Esophagus squamous epithelium (tissue), 4 donors: ENCODE results near the gene ZNF329.

Experiments
- POLR2A ChIP-seq, 4 donors: fragments of 450-650 bp; IDR thresholded peaks; one replicate each; pipeline ENCODE4 v1.6.1; 2017; ENCODE audit warnings: antibody characterized with exemption in 4 of 4, mild to moderate bottlenecking in 4 of 4, moderate library complexity in 3 of 4
- TF ChIP-seq, protein P1 (sequence below), 6 experiments: fragments of 450-650 bp in 4 of 6; fragments of 200-600 bp in 2 of 6; sonication (generic) in 2 of 6; IDR thresholded peaks; one replicate each; pipeline ENCODE4 v1.5.1; 2016 to 2019; ENCODE audit warnings: antibody characterized with exemption in 6 of 6, mild to moderate bottlenecking in 4 of 6, moderate library complexity in 4 of 6

DNA sequence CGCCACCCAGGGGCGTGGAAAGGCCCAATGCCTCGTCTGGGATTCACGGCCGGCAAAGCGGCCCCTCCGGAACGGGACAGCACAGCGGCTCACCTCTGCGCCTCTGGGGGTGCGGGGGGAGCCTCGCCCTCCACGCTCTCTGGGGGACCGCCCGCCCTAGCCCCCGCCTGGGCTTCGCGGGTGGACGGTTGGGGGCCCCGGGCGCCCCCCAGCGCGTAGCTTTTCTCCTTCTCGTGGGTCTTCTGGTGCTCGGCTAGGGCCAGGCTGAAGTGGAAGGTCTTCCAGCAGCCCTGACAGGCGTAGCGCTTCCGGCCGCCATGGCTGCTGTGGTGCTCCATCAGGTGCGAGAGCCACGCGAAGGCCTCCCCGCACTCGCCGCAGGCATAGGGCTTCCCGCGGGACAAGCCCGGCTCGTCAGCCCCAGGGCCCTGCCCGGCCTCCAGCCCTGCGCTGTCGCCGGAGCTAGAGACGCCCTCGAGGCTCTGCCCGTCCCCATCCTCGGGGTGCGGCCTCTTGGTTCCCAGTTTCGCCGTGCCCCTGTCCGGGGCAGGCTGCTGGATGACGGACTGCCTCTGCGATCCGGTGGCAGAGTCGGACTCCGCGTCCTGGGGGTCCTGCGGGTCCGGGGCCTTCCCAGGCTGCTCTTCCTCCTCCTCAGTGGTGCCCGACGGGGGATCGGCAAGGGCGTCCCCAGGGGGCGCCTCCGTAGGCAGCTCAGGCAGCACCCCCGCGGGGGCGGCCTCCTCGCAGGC, 65.8 kb downstream of the ZNF329 start:
- TF ChIP-seq, protein P1, sequence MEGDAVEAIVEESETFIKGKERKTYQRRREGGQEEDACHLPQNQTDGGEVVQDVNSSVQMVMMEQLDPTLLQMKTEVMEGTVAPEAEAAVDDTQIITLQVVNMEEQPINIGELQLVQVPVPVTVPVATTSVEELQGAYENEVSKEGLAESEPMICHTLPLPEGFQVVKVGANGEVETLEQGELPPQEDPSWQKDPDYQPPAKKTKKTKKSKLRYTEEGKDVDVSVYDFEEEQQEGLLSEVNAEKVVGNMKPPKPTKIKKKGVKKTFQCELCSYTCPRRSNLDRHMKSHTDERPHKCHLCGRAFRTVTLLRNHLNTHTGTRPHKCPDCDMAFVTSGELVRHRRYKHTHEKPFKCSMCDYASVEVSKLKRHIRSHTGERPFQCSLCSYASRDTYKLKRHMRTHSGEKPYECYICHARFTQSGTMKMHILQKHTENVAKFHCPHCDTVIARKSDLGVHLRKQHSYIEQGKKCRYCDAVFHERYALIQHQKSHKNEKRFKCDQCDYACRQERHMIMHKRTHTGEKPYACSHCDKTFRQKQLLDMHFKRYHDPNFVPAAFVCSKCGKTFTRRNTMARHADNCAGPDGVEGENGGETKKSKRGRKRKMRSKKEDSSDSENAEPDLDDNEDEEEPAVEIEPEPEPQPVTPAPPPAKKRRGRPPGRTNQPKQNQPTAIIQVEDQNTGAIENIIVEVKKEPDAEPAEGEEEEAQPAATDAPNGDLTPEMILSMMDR (IDR thresholded peaks at IDR 0.05), result no peak
- TF ChIP-seq POLR2A (IDR thresholded peaks at IDR 0.05), result no peak
